NOMO-1 treated with DMSO at 0.1 percent for 48 hours (cell line): ENCODE results near the gene ACD.

Source experiments
- DNase-seq: peaks from one replicate; lab custom pipeline; 2025; ENCODE audit not compliant: unreplicated experiment; lab: John Stamatoyannopoulos, UW

ACD gene

DNA sequence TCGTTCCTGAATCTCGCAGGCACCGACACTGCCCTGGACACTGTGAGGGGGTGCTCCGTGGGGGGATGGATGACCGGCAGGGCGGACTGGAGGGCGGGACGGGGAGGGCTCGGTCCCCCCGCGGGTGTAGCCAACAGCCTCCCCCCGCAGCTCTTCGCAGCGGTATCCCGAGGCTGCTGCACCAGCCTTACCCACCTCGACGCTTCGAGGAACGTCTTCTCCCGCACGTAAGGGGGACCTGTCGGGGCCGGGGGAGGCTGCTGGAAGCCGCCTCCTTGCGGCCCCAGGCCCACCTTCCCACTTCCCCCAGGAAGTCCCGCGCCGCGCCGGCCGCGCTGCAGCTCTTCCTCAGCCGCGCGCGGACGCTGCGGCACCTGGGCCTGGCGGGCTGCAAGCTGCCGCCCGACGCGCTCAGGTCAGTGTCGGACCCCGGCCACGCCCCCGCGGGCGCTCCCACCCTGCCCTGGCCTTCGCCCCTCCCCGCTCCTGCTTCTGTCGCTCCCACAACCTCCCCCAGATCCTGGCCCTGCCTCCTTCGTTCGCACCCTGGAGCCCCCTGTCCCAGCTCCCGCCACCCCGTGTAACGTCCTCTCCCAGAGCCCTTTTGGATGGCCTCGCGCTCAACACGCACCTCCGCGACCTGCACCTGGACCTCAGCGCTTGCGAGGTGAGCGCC, 11.8 kb downstream of the ACD start:
- no peak for DNase-seq

- DNase-seq = no peak
Observed at GRCh38 chr16:67647681-67648080, 12.4 kb downstream of the ACD start.

DNA sequence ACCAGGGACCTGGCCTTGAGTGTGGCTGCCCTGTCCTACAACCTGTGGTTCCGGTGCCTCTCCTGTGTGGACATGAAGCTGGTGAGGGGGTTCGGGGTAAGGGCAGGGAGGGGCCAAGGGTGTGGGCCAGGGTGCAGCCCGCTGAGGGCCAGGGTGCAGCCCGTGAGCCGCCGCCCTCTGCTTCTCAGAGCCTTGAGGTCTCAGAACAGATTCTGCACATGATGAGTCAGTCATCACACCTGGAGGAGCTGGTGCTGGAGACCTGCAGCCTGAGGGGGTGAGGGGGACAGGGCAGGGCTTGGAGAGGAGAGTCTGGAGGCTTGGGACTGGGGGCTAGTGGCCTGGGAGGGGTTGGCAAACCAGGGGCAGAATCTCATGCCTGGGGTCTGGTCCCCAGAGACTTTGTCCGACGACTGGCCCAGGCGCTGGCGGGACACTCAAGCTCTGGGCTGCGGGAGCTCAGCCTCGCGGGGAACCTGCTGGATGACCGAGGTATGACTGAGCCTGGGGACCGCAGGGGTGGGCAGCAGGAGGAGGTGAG, 12.9 kb downstream of the ACD start:
- DNase-seq = no peak

GRCh38 chr16:67645397-67646121, 14.5 kb downstream of the ACD start:
- no peak for DNase-seq

GRCh38 chr16:67644038-67644437, 16.0 kb downstream of the ACD start:
- no peak for DNase-seq

DNA sequence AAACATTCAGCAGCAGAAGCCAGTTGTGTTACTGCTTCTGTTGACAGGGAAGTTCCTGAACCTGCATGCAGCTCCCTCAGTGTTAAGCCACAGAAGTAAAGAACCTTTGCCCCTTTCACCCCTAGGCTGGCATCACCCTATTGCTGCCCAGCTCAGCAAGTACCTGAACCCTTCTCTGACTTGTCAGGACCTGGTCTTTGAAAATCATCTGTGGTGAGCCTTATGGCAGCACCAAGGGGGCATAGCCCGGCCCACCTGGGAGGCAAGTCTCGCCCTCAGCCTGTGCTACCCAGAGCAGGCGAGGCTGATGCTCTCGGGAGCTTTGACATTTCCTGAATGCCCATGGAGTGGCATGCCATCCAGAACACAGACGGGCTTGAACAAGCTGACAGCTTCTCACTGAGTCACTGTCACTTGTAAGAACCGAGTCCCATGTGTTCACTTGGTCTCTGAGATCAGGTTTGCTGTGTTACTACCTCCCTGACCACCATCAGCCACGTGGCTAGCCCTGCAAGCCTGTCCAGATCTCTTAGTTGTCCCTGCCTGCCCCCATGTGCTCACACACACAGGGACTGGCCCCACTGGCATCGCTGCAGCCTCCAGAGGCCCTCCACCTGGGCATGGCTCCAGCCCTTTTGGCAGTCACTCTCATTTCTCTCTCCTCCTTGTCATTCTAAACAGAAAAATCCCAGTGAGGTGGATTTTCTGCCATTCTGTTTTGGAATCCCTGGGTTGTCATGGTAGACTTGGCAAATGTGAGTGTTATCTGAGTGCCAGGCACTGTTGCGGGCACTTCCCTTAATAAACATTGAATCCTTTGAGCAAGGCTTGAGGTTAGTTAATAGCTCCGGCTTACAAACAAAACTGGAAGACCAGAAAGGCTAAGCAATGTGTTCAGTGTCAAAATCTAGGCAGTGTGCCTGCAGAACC, 18.0 kb downstream of the ACD start:
- no peak for DNase-seq

GRCh38 chr16:67637625-67638024, 22.4 kb downstream of the ACD start:
- no peak for DNase-seq

- no peak for DNase-seq
Observed at GRCh38 chr16:67636713-67637112, 23.3 kb downstream of the ACD start.

DNA sequence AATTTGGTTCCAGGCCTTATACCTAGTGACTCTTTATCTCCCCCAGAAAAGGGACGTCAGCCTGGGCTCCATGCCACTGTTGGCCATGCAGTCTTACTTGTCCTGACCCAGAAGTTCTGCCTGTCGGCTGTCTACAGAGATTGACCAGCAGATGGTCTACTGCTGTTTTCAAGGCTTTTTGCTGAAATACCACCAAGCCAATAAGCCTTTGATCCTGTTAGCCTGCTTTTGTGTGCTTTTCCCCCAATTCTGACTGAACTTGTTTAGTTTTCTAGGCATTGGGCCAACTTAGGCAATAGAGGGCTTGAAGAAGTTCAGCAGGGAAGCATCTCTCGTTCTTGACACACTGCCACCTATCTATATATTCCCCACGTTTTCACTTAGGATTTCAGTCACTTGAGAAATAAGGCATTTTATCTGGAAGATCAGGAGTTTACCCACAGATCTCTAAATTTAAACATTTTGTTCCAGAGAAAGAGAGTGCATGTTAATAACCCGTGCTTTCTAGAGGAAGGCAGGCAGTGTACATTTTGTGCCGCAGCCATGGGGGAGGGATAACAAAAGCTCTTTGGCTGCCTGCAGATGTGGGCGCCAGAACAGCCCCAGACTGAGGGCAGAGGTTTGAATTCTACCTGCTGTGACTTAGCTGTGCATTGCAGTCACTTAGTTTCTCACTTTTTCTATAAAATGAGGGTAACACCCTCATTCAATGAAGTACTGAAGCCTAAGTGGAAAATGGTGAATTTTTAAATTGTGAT, 27.5 kb downstream of the ACD start:
- no peak for DNase-seq

GRCh38 chr16:67628216-67628615, 31.8 kb downstream of the ACD start:
- no peak for DNase-seq

GRCh38 chr16:67613808-67614207, 46.3 kb downstream of the ACD start:
- DNase-seq = no peak

DNA sequence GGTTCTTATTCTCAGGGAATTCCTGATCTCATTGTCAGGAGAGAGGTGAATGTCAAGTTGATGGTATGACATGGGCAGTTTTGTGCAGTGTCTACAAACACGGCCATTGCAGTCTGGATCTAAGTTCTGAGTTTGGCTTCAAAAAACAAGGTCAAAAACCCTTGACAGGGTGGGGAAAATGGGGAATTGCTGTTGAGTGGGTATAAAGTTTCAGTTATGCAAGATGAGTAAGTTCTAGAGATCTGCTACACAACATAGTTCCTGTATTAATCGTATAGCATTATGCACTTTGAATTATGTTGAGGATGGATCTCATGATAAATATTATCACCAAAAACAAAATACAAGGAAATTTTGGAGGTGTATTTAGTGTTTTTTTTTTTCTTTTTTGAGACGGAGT, 51.7 kb downstream of the ACD start:
- no peak for DNase-seq
